GM21367 (cell line): ENCODE measurements around the gene APH1B.
"Not testable (repeated sequence)": the region's sequence is repeated elsewhere in the genome, so short reads cannot be mapped to it uniquely, and the experiment has no call there.

Experiments used
- ATAC-seq: cut with Tn5 transposase; IDR thresholded peaks from one replicate; pipeline ENCODE4 v1.9.1; 2021; ENCODE audit not compliant: unreplicated experiment

Gene APH1B

DNA sequence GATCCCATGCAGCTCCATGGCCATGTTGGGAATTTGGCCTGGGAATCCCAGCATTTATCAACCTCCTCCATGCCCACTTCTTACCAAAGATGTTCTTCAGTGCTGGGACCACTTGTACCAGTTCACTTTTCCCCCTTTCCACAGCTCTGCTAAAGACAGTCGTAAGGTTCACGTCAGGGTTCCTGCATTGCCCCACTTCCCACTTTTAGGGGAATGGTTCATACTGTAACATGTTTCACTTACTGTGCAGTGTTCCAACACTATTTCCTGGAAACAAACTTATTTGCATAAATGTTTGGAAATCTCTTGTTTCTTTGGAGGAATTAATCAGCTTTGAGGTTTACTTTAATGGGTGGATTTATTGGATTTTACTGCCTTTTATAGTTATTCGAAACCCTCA, 17.0 kb downstream of the APH1B start:
- no peak for ATAC-seq

DNA sequence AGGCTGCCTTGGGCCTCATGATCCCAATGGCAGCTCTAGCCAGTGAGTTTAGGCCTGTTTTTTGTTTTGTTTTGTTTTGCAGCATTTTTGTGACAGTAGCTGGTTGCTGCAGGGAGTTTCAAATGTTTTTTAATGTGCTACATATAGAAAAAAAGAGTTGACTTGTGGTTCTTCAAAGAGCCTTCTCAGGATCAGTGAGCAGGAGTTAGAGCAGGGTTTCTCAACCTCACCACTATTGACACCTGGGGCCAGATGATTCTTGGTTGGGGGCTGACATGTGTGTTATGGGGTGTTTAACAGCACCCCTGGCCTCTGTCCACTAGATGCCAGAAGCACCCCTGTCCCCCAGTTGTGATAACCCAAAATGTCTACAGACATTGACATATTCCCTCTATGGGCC, 17.9 kb downstream of the APH1B start:
- no peak for ATAC-seq

DNA sequence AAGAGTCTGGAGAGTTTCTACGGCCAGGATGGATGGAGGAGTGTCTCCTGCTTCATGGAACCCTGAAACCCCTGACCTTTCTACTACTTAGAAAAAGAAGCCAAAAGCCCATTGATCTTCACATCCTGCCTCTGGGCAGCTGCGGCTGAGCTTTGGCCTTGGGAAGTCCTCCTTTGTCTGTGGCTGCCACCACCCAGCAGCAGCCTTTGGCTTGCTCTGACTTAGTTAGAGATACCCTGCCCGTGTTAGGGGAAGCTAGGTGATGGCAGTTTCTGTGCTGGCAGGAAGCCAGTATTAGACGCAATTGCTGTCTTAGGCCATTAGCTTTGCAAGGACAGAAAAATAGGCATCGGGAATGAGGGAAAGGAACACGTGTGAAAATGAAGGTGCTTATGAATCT, 18.8 kb downstream of the APH1B start:
- ATAC-seq = no peak

DNA sequence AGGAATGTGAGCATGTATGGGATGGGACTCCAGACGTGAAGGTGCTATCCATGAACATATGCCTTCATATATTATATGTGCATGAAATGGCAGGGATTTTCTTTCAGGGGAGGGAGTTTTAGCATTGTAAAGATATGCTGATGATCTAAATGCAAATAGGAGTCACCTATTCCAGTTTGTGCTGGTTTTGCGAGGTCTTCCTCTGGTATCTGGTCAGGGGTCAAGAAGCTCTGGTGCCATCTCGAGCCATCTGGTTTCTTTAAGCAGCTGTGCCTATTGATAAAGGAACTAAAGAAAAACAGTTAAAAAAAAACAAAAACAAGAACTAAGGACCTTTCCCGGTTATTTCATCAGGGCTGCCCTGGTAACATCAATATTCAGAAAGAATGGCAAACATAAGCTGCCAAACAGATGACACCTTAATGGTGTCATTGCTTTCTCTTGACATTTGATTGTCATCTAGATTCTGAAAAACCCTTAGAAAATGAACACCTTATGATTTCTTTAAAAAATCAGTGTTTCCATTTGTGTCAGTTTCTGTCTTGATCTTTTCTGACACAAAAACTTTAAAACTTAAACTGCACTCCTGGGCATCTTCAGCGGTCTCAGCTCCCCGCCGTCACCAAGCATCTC, 22.7 kb downstream of the APH1B start:
- no peak for ATAC-seq

DNA sequence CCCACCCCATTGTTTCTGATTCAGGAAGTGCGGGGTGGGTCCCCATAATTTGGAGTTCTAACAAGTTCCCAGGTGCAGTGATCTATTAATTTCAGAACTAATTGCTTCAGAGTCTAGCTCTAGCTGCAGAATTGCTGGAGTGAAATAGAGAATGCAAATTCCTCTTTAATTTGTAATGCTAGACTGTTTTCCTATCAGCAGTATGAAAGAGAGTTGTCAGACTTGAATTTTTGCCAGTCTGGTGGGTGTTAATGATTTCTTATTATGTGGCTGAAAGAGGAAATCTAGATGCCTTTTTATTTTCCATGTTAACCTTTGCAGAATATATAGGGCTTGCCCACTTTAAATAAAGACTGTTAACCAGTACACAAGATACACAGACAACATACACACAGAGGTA, 23.7 kb downstream of the APH1B start:
- ATAC-seq = no peak

DNA sequence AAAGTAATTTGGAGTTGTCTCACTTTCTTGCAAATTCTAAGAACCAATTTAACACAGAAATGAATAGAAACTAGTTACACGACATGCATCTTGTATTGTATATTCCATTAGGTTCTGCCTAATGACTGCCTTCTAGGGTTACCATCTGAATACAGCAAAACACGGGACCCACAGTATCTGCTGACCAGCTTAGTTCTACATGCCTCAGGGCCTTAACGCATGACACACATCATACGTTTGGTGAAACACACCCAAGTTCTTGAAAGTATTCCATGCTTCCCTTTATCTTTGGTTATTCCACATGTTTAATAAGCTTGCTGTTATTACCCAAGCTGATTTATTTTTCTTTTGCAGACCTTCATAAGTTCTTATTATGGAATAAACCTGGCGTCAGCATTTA, 27.9 kb downstream of the APH1B start:
- no peak for ATAC-seq

DNA sequence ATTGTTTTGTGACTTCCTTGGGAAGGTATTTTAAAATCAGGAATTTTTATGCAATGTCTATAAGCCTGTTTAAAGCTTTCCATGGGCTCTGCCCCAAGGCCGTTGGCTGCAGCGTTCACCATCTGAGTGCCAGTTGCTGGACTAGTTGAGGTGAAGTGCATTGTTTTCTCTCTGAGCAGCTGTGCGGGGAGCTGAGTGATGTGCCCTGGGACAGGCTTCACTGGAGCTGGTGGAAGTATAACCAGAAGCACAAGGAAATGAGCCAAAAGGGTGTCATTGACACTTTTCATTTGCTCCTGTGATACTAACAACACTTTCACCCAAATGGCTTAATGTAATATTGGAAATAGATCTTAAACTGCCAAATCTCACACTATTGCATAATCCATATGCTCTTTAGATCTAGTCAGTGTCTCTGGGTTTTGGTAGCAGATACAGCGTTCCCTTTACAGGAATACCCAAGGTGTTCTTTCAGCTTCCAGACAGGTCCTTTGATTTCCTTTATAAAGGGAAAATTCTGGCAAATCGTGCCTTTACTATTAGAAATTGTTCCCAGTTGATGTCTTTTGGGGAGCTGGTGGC, 29.2 kb downstream of the APH1B start:
- no peak for ATAC-seq

DNA sequence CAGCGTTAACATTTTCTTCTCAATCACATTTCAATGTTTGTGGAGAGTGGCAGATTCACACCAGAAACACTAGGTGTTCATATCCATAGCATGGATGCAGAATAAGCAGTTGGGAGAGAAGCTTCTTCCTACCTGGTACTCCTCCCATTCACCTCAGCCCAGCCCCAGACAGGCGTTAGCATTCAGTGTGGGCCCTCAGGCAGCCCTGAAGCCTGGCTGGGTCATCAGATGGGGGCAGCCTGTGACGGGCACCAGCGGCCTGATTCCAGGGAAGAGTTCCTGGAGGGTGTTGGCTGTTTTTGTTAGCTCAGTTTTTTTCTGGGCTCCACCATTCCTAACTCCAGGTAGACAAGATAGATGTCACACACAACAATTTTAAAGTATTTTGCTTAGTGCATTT, 31.1 kb downstream of the APH1B start:
- ATAC-seq = no peak

DNA sequence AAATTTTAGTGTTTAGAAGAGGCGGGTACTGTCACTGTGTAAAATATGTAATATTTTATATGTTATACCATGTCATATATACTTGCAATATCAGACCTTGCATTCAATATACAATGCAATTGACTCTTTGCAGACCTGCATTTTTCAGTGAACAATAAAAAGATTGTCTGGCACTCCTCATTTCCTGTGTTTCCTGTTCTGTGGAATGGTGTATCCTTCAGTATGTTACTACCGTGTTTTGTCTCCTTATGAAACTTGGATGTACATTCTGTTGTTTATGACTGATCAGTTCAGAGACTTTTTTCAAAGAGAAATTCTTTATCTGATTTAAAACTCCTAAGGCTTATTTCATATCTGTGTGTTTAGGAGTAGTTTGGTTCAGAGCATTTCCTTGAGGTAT, 31.5 kb downstream of the APH1B start:
- ATAC-seq = no peak

DNA sequence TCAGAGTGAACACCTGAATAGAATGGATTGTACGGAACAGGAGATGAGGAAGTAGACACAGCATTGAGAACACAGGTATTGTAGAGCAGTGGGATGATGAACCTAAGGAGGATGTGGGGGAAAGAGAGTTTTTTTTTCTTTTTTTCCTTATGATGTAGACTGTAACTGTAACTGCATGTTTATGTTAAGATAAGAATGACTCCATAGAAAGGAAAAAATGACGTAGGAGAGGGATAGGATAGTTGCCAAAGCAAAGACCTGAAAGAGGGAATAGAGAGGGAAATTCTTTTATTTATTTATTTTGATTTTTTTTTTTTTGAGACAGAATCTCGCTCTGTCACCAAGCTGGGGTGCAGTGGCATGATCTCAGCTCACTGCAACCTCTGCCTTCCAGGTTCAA, 33.2 kb downstream of the APH1B start:
- no peak for ATAC-seq

DNA sequence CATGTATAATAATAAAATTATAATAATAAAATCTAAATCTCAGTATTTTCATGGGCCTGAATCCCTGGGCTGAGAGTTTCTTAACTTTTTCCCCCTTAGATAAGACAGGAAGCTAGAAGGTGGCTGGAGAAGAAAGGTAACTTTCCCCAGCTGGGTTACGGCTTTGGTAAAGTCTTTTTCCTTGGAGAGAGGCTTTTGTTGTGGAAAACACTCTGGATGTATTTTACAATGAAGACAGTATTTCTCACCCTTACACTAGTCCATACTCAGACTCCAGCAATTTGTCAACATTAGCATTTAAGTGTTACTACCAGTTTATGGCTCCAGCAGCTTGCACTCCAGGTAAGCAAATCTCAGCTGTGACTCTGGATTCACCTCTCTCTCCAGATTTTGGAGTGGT, 34.9 kb downstream of the APH1B start:
- no peak for ATAC-seq

DNA sequence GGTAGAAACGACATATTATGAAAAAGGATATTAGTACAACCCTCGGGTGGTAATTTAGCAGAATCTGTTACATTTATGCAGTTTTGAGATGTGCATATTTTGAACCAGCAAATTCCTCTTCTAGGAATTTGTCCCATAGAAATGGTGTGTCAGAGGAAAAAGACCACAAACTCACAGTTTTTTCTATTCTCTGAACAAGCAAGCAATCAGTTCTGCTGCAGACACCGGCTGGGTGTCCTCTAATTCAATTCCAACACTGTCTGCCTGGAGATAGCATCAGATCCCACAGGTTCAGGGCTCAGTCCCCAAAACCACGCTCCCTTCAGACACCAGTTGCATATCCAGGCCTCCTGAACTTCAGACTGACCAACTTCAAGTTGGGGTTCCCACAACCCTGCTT, 36.4 kb downstream of the APH1B start:
- no peak for ATAC-seq

DNA sequence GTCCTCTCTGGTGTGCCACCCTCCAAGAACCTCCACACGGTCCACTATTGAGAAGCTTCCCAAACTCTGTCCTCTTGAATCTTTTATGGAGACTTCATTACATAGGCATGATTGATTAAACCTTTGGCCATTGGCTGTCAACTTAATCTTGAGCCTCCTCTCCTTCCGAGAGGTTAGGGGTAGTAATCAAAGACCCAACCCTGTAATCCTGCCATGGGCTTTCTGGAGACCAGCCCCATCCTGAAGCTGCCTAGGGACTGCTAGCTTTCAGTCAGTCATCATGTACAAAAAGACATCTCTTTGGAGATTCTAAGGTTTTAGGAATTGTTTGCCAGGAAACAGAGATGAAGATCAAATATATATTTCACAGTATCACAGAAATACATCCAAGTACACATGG, 37.0 kb downstream of the APH1B start:
- ATAC-seq = no peak

DNA sequence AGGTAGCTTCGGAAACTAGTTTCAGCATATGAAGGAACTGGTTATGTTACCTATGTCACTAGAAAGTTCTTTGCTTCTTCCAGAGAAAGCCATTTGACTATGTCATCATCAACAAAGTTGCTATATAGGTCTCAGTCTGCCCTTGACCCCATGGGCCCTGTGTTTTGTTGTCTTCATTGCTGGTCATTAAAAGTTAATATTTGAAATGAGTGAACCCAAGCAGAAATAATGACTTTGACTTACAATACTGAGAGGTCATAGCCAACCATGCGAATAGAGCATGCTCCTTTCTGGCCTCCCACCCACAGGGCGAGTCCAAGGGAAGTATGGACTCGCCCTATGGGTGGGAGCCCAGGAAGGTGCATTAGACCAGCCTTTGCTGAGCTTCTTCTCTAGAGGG, 40.9 kb downstream of the APH1B start:
- no peak for ATAC-seq

DNA sequence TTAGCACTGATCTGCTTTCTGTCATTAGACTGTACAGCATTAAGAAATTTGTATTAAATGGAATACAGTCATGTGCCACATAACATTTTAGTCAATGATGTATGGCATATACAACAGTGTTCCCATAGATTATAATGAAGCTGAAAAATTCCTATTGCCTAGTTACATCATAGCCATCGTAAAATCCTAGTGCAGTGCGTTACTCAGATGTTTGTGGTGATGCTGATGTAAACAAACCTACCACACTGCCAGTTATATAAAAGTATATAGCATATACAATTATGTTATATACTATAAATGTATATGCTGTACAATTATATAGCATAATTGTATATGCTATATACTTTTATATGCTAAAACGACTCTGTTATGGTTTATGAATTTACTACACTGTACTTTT, 41.7 kb downstream of the APH1B start:
- ATAC-seq = no peak

DNA sequence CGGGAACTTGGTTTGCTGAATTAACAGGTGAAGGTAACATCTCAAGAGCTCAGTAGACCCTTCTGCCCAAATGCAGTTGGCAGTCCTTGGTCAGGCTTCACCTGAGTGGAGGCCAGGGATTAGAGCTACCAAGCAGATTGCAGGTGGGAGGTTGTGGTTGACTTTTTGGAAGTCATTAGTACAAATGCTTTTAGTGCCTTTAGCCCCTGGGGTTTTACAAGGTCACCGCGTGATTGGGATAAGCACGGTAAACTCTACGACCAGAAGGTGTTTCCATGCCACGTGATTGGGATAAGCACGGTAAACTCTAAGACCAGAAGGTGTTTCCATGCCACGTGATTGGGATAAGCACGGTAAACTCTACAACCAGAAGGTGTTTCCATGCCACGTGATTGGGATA, 43.0 kb downstream of the APH1B start:
- ATAC-seq = not testable (repeated sequence)

DNA sequence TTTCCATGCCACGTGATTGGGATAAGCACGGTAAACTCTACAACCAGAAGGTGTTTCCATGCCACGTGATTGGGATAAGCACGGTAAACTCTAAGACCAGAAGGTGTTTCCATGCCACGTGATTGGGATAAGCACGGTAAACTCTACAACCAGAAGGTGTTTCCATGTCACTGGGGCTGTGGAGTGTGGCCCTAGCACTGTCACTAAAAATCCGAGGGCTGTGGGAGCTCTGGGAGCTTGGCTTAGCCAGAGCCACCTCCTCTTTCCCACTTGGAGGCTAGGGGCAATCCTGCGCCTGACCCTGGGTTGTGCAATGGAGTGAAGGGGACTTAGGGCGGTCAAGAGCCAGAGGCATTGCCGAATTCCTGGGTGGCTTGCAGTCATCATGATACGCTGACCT, 43.6 kb downstream of the APH1B start:
- not testable (repeated sequence) for ATAC-seq

DNA sequence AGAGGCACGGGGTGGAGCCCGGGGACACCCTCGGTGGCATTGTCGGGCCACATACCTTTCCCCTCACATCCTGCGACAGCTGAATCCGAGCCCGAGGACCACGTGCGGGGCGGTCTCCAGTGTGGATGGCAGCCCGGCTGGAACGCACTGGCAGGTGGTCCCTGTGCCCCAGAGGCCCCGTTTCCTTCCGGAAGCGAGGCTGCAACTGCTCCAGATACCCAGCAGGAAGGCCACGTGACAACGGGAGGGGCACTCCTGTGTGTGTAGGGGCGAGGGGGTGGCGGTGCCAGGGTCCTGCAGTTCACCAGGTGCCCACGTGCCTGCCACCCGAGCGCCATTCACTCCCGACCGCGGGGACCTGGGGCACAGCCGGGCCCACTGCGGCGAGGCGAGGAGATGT, 44.1 kb downstream of the APH1B start:
- no peak for ATAC-seq

DNA sequence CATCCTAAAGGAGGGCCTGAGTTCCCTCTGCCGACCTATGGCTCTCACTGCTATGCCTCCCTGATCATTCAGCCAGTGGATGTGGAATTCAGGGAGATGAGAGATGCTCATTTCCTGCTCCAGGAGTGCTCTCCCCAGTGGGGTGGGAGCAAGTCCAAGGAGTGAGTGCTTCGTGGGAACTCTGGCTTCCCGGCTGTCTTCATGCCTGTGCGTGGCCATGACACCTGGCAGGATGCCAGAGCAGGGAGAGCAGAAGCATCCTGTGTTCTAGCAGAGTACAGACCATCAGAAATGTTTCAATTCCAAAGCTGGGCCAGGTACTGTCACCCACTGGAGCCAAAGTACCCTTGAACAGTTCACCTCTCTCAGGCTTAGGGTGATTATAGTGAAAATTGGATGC, 45.1 kb downstream of the APH1B start:
- ATAC-seq = no peak

DNA sequence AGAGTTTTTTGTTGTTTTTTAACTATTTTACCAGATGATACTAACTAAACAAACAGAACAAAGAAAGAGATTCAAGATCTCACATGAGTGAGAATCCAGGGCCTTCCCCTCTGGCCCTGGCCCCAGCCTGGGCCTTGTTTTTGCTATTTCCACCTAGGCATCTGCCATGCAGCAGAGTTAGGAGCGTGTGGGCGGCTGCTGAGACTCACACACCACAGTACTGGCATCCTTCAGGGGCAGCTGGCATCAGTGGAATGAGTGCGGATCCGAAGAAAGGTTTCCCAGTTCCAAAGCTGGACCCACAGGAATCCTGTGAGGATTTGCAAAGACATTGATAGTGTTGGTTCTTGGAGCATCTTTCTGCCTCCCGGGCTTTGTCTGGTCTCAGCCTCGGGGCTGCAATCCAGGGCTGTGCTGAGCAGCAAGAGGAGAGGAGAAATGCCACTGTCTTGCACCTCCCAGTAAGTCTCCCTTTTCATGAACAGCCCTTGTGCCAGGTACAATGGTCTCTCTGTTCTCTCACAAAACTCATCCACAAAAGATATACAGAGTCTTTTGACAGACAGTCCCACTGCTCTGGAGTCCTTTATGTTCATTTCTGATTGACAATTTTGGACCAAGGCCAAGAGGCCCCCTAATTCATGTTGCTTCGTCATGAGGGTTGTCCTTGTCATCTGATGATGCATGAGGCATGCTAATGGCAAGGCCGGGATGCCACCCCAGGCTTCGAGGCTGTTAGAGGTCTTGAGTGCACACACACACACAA, 46.6 kb downstream of the APH1B start:
- ATAC-seq = no peak

DNA sequence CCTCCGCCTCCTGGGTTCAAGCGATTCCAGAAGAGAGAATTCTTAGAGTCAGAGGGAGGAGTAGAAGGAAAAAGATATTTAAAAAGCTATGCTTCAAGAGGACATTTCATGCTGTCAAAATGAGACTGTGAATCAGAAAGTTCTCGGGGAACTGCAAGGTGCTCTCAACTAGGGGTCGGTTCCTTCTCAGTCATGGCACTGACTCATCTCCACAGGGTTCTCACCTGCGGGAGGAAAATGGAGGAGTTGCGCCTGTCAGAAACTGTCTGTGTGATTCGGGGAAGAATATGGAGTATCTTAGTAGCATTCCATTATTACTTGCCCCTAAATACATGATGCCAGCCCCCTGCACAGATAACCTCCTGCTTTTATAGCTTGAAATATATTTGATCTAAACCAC, 47.4 kb downstream of the APH1B start:
- ATAC-seq = no peak

DNA sequence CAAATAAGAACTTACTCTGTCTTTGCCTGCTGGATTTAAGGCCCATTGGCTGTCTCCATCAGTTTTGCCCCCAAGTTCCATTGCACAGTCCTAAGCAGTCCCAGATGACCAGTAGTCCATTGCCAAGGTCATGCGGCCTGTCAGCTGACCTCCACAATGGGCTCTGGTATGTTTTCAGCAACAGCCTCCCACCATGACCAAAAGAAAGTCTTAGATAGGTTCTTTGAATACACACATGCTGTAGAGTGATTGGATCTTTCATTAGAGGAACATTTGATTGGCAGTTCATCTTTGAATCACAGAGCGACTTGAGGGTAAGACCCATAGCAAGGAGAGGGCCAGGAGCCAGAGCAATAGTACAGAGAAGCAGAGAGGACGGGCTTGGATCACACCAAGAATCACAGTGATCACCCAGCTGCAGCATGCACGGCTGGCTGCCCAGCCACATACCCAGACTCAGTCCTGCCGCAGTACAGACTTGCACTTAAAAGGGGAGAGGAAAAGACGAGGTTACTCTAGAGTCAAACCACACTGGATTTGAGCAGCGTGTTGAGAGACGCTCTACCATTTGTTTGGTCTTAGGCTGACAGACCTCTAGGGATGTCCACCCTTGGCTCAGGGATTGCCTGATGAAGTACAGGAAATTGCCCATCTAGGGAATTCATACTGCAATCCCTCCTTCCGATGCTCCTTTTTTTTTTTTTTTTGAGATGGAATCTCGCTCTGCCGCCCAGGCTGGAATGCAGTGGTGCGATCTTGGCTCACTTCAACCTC, 50.4 kb downstream of the APH1B start:
- no peak for ATAC-seq
